ENCODE measurements around the gene RASGEF1C.
A peak's percentile ranks its signal among the peaks of the same experiment; 100 is the strongest.
"Not testable (repeated sequence)": the region's sequence is repeated elsewhere in the genome, so short reads cannot be mapped to it uniquely, and the experiment has no call there.

Gene RASGEF1C

DNA sequence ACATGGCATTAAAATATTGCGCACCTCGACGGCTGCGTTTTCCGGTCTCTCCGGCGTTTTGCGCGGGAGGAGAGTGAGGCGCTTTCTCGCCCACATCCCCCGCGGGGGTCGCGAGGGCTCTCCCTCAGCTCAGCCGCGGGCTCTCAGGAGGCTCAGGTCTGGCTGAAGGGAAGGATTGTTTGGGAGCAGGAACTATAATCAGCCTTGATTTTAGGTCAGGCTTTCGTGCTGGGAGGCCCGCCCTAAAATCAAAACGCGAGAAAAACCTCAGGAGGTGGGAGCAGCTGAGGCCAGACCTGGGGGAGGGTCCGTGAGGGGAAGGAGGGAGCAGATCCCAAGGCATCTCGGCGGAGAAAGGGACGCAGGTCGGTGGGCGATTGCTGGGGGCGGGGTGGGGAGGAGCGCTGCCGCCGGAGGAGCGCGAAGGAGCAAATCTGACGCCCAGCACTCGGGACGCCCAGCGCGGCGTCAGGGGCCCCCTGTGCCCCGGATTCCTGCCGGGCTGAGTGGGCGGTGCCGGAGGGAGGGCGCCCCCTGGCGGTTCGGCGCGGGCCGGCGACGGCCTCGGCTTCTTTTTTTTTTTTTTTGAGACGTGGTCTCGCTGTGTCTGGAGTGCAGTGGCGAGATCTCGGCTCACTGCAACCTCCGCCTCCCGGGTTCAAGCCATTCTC is 118.8 kb downstream of the RASGEF1C start:
- peak; percentile 80 to 89 for DNase-seq (ENCODE audit: low spot score in 2 of 2)
- in situ Hi-C loops (cut with MboI; ENCODE audit: low sequenced_read_pairs): no loop called here

DNA sequence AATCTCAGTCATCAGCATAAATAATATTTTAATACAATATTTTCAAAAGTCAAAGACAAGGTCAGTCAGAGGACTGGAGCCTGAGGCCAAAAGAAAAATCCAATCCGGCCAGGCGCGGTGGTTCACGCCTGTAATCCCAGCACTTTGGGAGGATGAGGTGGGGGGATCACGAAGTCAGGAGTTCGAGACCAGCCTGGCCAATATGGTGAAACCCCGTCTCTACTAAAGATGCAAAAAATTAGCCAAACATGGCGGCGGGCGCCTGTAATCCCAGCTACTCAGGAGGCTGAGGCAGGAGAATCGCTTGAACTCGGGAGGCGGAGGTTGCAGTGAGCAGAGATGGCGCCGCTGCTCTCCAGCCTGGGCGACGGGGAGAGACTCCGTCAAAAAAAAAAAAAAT is 119.4 kb downstream of the RASGEF1C start:
- peaks cover 27% of the 10 kb centered on the region for H3K4me1 ChIP-seq
- H3K4me3 ChIP-seq; H3K36me3 ChIP-seq (replicated peaks); DNase-seq (ENCODE audit: low spot score in 2 of 2); H3K9me3 ChIP-seq; in situ Hi-C loops (cut with MboI; ENCODE audit: low sequenced_read_pairs); H3K27me3 ChIP-seq (ENCODE audit: low read depth): not testable (repeated sequence)

More for the DNA sequence above, 118.8 kb downstream of the RASGEF1C start:
- no peaks in the 10 kb centered on the region for H3K27me3 ChIP-seq (ENCODE audit: low read depth)
- H3K36me3 ChIP-seq (replicated peaks): no peaks in the 10 kb centered on the region
- no peaks in the 10 kb centered on the region for H3K9me3 ChIP-seq
- peak overlapping the region; percentile 26 for H3K4me3 ChIP-seq
- H3K4me1 ChIP-seq: peaks cover 21% of the 10 kb centered on the region

DNA sequence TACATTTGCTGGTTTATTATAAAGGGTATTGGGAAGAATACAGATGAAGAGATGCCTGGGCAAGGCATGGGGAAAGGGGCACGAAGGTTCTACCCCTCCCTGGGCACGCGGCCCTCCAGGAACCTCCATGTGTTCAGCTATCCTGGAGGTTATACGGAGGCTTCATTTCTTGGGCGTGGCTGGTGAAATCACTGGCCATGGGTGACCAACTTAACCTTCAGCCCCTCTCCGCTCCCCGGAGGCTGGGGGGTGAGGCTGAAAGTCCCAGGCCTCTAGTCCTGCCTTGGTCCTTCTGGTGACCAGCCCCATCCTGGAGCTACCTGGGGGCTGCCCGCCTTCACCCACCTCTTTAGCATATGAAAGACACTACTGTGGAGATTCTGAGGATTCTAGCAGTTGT is 120.5 kb downstream of the RASGEF1C start:
- peaks cover 38% of the 10 kb centered on the region for H3K4me1 ChIP-seq
- in situ Hi-C loops (cut with MboI; ENCODE audit: low sequenced_read_pairs): no loop called here
- H3K27me3 ChIP-seq (ENCODE audit: low read depth): no peaks in the 10 kb centered on the region
- no peak for DNase-seq (ENCODE audit: low spot score in 2 of 2)
- H3K9me3 ChIP-seq: no peaks in the 10 kb centered on the region
- H3K4me3 ChIP-seq: no peak overlapping the region
- H3K36me3 ChIP-seq (replicated peaks): no peaks in the 10 kb centered on the region

DNA sequence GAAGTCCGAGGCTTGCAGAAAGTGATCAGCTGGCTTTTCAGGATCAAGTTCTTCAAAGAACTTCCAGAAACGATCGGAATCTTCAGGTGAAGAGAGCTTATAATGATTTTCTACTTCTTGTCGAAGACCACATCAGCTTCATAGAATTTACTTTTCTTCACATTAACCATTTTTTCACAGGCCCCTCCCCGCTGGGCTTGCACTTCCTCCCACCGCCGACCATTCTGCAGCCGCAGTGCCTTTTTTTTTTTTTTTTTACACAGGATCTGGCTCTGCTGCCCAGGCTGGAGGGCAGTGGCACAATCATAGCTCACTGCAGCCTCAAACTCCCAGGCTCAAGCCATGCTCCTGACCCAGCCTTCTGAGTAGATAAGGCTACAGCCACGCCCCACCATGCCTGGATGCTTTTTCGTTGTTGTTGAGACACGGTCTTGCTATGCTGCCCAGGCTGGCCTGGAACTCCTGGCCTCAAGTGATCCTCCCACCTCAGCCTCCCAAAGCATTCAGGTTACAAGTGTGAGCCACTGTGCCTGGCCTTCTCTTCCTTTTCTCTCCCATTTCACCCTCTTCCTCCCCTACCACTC is 122.1 kb downstream of the RASGEF1C start:
- Histone ChIP-seq H3K36me3 (replicated peaks) (no peaks in the 10 kb centered on the region), H3K27me3 (ENCODE audit: low read depth) (no peaks in the 10 kb centered on the region), H3K4me1 (peaks cover 51% of the 10 kb centered on the region), H3K9me3 (no peaks in the 10 kb centered on the region), H3K4me3 (no peak overlapping the region)
- no peak for DNase-seq (ENCODE audit: low spot score in 2 of 2)
- in situ Hi-C loops (cut with MboI; ENCODE audit: low sequenced_read_pairs): no loop called here

DNA sequence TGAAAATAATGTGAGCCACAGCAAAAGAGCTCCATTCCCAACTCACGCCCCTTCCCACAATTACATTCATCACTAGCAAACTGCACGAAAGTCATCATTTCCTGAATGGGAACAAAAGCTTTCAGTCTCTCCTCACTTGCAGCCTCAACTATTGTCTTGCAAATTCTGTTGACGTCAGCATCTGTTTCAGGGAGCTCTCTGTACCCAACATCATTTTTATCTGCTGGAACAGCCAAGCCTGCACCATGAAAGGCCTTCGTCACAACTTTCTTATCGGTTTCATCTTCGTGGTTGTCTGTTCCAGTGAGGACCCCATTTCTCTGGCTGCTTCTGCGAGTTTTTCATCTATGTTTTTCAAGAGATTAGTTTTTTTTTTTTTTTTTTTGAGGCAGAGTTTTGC is 123.2 kb downstream of the RASGEF1C start:
- peaks cover 53% of the 10 kb centered on the region for H3K4me1 ChIP-seq
- no peak overlapping the region for H3K4me3 ChIP-seq
- H3K9me3 ChIP-seq: no peaks in the 10 kb centered on the region
- no peaks in the 10 kb centered on the region for H3K36me3 ChIP-seq (replicated peaks)
- DNase-seq (ENCODE audit: low spot score in 2 of 2): peak; percentile 79 to 97
- no peaks in the 10 kb centered on the region for H3K27me3 ChIP-seq (ENCODE audit: low read depth)
- in situ Hi-C loops (cut with MboI; ENCODE audit: low sequenced_read_pairs): no loop called here

DNA sequence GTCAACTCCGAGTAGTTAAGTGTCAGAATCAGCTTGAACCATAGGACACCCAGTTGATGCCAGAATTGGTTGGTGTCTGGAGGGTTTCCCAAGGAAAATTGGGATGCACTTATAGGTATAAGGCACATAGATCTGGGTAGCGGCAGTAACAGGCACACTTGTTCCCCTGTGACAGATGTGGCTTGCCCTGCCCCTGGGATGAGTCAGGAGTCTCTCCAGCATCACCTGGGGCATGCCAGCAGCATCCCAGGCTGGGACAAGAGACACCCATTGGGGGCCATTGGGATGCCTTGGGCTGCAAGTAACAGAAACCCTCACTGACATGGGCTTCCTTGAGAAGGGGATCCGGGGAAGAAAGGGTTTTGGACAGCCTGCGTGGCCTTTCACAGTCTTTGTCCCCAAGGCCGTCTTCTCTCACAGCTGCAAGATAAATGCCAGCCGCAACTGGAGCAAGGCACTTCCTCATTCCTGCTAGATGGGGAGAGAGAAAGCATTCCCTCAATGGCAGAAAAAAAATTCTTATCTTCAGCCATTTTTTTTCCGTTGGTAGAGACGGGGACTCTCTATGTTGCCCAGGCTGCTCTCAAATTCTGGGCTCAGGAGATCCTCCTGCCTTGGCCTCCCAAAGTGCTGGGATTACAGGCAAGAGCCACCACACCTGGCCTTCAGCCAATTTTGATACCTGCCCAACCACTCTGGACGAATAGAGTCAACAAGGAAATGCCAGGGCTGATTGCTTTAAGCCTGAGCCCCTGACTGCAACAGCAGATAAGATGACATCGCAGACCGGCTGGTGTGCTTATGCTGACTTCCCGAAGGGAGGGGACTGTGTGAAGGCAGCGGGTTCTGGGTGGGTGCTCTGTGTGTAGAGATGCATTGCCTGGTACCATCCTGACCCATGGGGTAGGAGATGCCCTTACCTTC is 124.1 kb downstream of the RASGEF1C start:
- Histone ChIP-seq H3K27me3 (ENCODE audit: low read depth) (no peaks in the 10 kb centered on the region), H3K9me3 (no peaks in the 10 kb centered on the region), H3K4me3 (no peak overlapping the region), H3K36me3 (replicated peaks) (no peaks in the 10 kb centered on the region), H3K4me1 (peaks cover 50% of the 10 kb centered on the region)
- in situ Hi-C loops (cut with MboI; ENCODE audit: low sequenced_read_pairs): no loop called here
- DNase-seq (ENCODE audit: low spot score in 2 of 2): peak in 1 of 2 experiments; percentile 65

DNA sequence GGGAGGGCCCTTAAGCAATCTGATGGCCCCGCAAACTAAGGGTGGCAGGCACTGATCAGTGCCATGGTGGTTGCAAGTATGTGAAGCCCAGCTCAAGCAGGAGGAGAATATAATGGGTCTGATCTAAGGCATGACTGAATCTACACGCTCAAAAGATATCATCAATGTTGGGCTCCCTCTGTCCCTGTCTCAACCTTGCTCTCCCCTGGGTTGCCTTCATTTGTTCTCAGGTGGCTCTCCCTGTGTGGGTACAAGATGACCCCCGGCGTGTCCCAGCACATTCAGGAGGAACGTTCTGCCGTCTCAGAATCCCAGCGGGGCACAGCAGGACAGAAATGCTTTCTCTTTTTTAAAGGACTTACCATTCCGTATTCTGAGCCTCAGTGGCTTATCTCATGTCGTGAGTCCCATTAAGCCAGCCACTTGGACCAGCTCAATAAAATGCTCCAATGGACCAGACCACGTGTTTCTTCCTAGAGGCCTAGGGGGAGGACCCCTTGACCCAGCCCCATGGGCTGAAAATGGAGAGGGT is 125.4 kb downstream of the RASGEF1C start:
- no peak for DNase-seq (ENCODE audit: low spot score in 2 of 2)
- Histone ChIP-seq H3K4me3 (no peak overlapping the region), H3K4me1 (peaks cover 48% of the 10 kb centered on the region), H3K27me3 (ENCODE audit: low read depth) (no peaks in the 10 kb centered on the region), H3K36me3 (replicated peaks) (no peaks in the 10 kb centered on the region), H3K9me3 (no peaks in the 10 kb centered on the region)
- in situ Hi-C loops (cut with MboI; ENCODE audit: low sequenced_read_pairs): no loop called here

DNA sequence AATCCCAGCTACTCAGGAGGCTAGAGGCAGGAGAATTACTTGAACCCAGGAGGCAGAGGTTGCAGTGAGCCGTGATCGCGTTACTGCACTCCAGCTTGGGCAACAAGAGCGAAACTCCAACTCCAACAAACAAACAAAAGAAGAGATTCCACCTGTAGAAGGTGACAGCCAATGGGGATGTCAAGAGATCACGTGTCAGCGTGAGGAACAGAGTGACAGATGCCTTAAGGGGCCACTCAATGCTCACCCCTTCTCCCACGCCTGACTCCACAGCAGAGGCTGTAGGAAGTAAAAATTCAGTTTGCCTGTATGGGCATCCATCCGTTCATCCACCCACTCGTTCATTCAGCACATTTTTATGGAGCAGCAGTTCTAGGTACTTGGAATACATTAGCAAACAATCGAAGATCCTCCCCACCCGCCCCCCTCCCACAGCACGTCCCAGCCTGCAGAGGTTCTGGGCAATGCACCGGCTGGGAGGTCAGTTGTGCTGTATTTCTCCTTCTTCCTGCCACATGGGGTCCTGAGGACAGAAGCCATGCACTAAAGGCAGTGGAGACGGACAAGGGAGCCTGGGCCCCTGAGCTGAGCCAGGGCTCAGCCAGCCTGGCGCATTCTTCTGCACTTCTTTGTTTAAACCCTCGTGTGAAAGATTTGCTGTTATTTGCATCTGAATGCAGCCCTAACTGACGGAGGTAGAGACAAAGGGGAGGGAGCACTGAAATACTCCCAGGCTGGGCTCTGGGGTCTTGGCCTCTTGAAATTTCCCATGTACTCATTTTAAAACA is 126.2 kb downstream of the RASGEF1C start:
- Histone ChIP-seq H3K27me3 (ENCODE audit: low read depth) (no peaks in the 10 kb centered on the region), H3K4me1 (peaks cover 48% of the 10 kb centered on the region), H3K4me3 (peak overlapping the region; percentile 1; the same call in 1 of the 2 replicates), H3K9me3 (no peaks in the 10 kb centered on the region), H3K36me3 (replicated peaks) (no peaks in the 10 kb centered on the region)
- peak; percentile 88 to 98 for DNase-seq (ENCODE audit: low spot score in 2 of 2)
- in situ Hi-C loops (cut with MboI; ENCODE audit: low sequenced_read_pairs): no loop called here

DNA sequence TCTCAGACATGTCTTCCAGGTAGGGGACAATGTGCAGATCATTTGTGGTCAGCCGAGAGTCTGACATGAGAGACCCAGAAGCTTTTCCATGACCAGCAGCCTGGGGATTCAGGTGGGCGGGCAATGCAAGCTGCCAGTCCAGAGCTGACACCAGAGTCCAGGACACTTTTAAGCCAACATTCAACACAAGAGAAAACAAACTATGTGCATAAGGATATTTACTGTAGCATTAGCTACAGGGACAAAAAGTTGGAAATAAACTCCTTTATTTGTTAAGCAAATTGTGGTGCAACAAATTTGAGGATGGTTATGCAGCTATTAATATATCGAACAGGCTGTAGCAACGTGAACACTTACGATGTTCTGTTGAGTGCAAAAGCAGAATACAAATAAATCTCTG is 127.5 kb downstream of the RASGEF1C start:
- Histone ChIP-seq H3K4me1 (peaks cover 47% of the 10 kb centered on the region), H3K9me3 (no peaks in the 10 kb centered on the region), H3K4me3 (no peak overlapping the region), H3K36me3 (replicated peaks) (no peaks in the 10 kb centered on the region), H3K27me3 (ENCODE audit: low read depth) (no peaks in the 10 kb centered on the region)
- no peak for DNase-seq (ENCODE audit: low spot score in 2 of 2)
- in situ Hi-C loops (cut with MboI; ENCODE audit: low sequenced_read_pairs): no loop called here

DNA sequence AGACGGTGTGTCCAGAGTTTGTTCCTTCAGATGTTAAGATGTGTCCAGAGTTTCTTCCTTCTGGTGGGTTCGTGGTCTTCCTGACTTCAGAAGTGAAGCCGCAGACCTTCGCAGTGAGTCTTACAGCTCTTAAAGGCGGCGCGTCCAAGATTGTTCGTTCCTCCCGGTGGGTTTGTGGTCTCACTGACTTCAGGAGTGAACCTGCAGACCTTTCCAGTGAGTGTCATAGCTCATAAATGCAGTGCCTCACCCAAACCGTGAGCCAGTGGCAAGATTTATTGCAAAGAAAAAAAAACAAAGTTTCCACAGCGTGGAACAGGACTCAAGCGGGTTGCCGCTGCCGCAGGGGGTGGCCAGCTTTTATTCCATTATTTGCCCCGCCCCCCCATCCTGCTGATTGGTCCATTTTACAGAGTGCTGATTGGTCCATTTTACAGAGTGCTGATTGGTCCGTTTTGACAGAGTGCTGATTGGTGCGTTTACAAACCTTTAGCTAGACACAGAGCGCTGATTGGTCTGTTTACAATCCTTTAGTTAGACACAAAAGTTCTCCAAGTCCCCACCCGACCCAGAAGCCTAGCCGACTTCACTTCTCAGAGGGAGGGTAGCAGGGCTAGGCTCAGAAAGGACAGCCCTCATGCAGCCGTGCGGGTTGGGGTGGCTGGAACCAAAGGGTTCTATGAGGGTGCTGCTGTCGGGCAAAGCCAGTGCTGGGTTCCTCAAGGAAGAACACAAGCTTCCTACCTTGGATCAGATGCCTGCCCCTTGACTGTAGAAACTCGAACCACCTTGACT is 128.3 kb downstream of the RASGEF1C start:
- in situ Hi-C loops (cut with MboI; ENCODE audit: low sequenced_read_pairs): no loop called here
- Histone ChIP-seq H3K9me3 (no peaks in the 10 kb centered on the region), H3K4me1 (peaks cover 39% of the 10 kb centered on the region), H3K27me3 (ENCODE audit: low read depth) (no peaks in the 10 kb centered on the region), H3K4me3 (no peak overlapping the region), H3K36me3 (replicated peaks) (no peaks in the 10 kb centered on the region)
- DNase-seq (ENCODE audit: low spot score in 2 of 2): no peak

DNA sequence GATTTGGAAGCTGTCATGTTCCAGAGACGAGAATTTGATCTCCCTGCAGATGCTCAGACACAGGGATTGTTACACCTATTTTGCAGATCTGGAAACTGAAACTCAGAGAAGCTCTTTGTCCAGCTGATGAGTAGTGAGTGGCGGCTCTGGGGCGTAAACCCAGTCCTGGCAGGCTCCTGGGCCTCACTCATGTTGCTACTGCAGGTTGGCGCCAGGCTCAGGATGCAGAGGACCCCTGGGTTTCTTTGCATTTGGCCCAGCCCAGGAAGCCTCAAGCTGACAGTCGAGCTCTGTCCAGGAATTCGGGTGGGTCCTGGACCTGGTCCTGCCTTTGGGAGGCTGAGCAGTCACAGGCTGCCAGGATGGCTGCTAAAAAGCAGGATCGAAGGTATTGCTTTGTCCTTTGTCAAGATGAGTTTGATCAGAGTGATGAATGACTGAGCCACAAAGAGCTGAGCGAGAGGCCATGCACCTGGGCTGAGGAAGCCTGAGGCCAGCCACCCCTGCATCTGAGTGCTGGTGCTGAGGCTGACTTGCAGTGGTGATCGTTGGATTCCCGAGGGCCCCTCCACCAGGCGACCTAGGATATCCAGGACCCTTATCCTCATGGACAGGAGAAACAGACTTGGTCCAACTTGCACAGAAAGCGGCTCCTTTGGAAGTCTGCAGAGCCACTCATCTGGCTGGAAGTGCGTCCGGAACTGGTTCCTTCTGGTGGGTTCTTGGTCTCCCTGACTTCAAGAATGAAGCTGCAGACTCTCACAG is 129.1 kb downstream of the RASGEF1C start:
- Histone ChIP-seq H3K4me3 (no peak overlapping the region), H3K27me3 (ENCODE audit: low read depth) (no peaks in the 10 kb centered on the region), H3K36me3 (replicated peaks) (no peaks in the 10 kb centered on the region), H3K4me1 (peaks cover 31% of the 10 kb centered on the region), H3K9me3 (no peaks in the 10 kb centered on the region)
- no peak for DNase-seq (ENCODE audit: low spot score in 2 of 2)
- in situ Hi-C loops (cut with MboI; ENCODE audit: low sequenced_read_pairs): no loop called here

DNA sequence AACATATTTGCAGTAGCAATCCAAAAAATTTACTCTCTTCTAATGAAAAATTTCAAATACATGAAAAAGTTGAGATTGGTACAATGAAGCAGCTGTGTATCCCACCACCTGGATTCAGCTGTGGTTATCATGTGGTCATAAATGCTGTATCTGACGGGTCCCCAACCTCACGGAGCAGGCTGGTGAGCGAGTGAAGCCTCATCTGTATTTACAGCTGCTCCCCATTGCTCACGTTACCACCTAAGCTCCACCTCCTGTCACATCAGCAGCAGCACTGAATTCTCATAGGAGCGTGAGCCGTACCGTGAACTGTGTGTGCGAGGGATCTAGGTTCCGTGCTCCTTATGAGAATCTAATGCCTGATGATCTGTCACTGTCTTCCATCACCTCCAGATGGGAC is 130.7 kb downstream of the RASGEF1C start:
- H3K36me3 ChIP-seq (replicated peaks): no peaks in the 10 kb centered on the region
- in situ Hi-C loops (cut with MboI; ENCODE audit: low sequenced_read_pairs): no loop called here
- H3K27me3 ChIP-seq (ENCODE audit: low read depth): no peaks in the 10 kb centered on the region
- no peak overlapping the region for H3K4me3 ChIP-seq
- peaks cover 15% of the 10 kb centered on the region for H3K4me1 ChIP-seq
- no peak for DNase-seq (ENCODE audit: low spot score in 2 of 2)
- no peaks in the 10 kb centered on the region for H3K9me3 ChIP-seq
